HepG2 (cell line): ENCODE measurements around the gene SHISAL1. TPM values are rescaled to one million over a fixed set of nuclear protein-coding genes. Genes with fewer than 3 reads are reported as not detected.

Experiments used
- ATAC-seq: fragments of 200-7000 bp; cut with Tn5 transposase; 3 replicates; pipeline ENCODE4 v1.9.1; 2020; ENCODE audit warnings: mild to moderate bottlenecking, moderate library complexity
- BruUV-seq: library from RNA; stranded (reverse); fragments of 400-500 nt; replicated peaks from 2 replicates; lab custom pipeline; 2021; lab: Mats Ljungman, UMichigan
- CTCF ChIA-PET: fragments of 300-600 bp; formaldehyde crosslinking; extraction: SDS; loops from one replicate; lab custom pipeline; 2021; ENCODE audit warnings: low total read pairs, inconsistent platforms, low intra/inter-chr PET ratio; lab: Yijun Ruan, JAX
- POLR2A ChIA-PET: fragments of 350-600 bp; sonication (Branson Sonifier 250); formaldehyde crosslinking; loops from one replicate; lab custom pipeline; 2020; ENCODE audit warnings: antibody characterized with exemption, inconsistent platforms; lab: Yijun Ruan, JAX
- DNase-seq: peaks from one replicate; pipeline ENCODE4 v3.0.0-alpha.2; 2015; ENCODE audit warnings: low spot score
- FAIRE-seq: peaks from 3 replicates; lab custom pipeline; 2011; peaks lifted over from hg19 to GRCh38; lab: Jason Lieb, UNC
- H2AFZ ChIP-seq: one replicate; pipeline ENCODE4 v1.6.1; 2011; ENCODE audit warnings: low read length, inconsistent platforms
- H3K27ac ChIP-seq: fragments of 300-600 bp; 3 replicates; pipeline ENCODE4 v1.8.0; 2011; ENCODE audit warnings: mixed run types, mild to moderate bottlenecking, mixed read lengths, low read length, inconsistent platforms; ENCODE audit not compliant: insufficient read depth; ENCODE audit errors: extremely low read length
- H3K27me3 ChIP-seq, 2 experiments: fragments of 200-600 bp in 1 of 2; 2 replicates in 1 of 2; 3 replicates in 1 of 2; pipeline versions ENCODE4 v1.6.0 to v1.8.0; 2011; ENCODE audit warnings: low read length in 2 of 2, mild to moderate bottlenecking in 2 of 2, moderate library complexity in 2 of 2, inconsistent platforms in 1 of 2; ENCODE audit not compliant: insufficient read depth in 2 of 2, control insufficient read depth in 1 of 2
- H3K36me3 ChIP-seq, 2 experiments: fragments of 200-600 bp in 1 of 2; replicated peaks in 1 of 2; 2 replicates in 1 of 2; 3 replicates in 1 of 2; pipeline versions ENCODE4 v1.5.1 to v1.8.0; 2011; ENCODE audit warnings: low read length in 2 of 2, inconsistent platforms in 1 of 2; ENCODE audit not compliant: insufficient read depth in 2 of 2, control insufficient read depth in 1 of 2
- H3K4me1 ChIP-seq: 2 replicates; pipeline ENCODE4 v1.5.1; 2012; ENCODE audit warnings: low read length, inconsistent platforms; ENCODE audit not compliant: insufficient read depth
- H3K4me2 ChIP-seq: 2 replicates; pipeline ENCODE4 v1.6.0; 2011; ENCODE audit warnings: low read depth, low read length, inconsistent platforms
- H3K4me3 ChIP-seq, 3 experiments: fragments of 200-600 bp in 1 of 3; sonication (generic), shearing (Covaris generic) in 1 of 3; replicated peaks in 1 of 3; 2 replicates each; pipeline ENCODE4 v1.5.1; 2011 to 2016; ENCODE audit warnings: low read length in 3 of 3, inconsistent platforms in 2 of 3, low read depth in 2 of 3, mild to moderate bottlenecking in 2 of 3, control low read depth in 1 of 3, mixed read lengths in 1 of 3; ENCODE audit not compliant: insufficient read depth in 1 of 3
- H3K79me2 ChIP-seq: one replicate; pipeline ENCODE4 v1.6.1; 2011; ENCODE audit warnings: low read length, inconsistent platforms; ENCODE audit not compliant: insufficient read depth
- H3K9ac ChIP-seq: 2 replicates; pipeline ENCODE4 v1.6.0; 2011; ENCODE audit warnings: mild to moderate bottlenecking, low read depth, low read length, inconsistent platforms; ENCODE audit not compliant: insufficient read depth
- H3K9me3 ChIP-seq: 2 replicates; pipeline ENCODE4 v1.5.1; 2012; ENCODE audit warnings: mild to moderate bottlenecking, low read length
- H4K20me1 ChIP-seq: 2 replicates; pipeline ENCODE4 v1.6.0; 2011; ENCODE audit warnings: inconsistent platforms, mild to moderate bottlenecking, low read length, moderate library complexity; ENCODE audit not compliant: insufficient read depth
- MEIS1 ChIP-seq: sonication (generic); formaldehyde crosslinking; IDR thresholded peaks from 2 replicates; pipeline ENCODE4 v1.9.0; 2021; ENCODE audit warnings: mild to moderate bottlenecking, missing genetic modification reagents, moderate library complexity, borderline replicate concordance
- PRPF4 ChIP-seq: fragments of 200-400 bp; formaldehyde crosslinking; IDR thresholded peaks from 2 replicates; pipeline ENCODE4 v1.6.1; 2016; ENCODE audit warnings: low read length, low read depth; ENCODE audit not compliant: poor library complexity, severe bottlenecking
- TEAD2 ChIP-seq: sonication (generic); formaldehyde crosslinking; IDR thresholded peaks from 2 replicates; pipeline ENCODE4 v1.9.0; 2021; ENCODE audit warnings: missing genetic modification reagents
- TP53 ChIP-seq: sonication (generic); formaldehyde crosslinking; conservative IDR thresholded peaks from 2 replicates; pipeline ENCODE4 v1.4.0; 2020; ENCODE audit warnings: missing genetic modification reagents
- ZNF160 ChIP-seq: sonication (generic); formaldehyde crosslinking; IDR thresholded peaks from 2 replicates; pipeline ENCODE4 v1.8.0; 2022; ENCODE audit warnings: mild to moderate bottlenecking, inconsistent platforms, missing genetic modification reagents
- ZNF556 ChIP-seq: sonication (generic); formaldehyde crosslinking; IDR thresholded peaks from 2 replicates; pipeline ENCODE4 v1.4.0; 2020; ENCODE audit warnings: mild to moderate bottlenecking, missing genetic modification reagents, borderline replicate concordance
- ZNF644 ChIP-seq: IDR thresholded peaks from 2 replicates; pipeline ENCODE4 v1.6.1; 2016; ENCODE audit warnings: low read depth
- ZSCAN20 ChIP-seq: sonication (generic); formaldehyde crosslinking; IDR thresholded peaks from 2 replicates; pipeline ENCODE4 v1.4.0; 2020; ENCODE audit warnings: missing genetic modification reagents, mild to moderate bottlenecking, borderline replicate concordance
- WGBS: methylation state at CpG from one replicate; pipeline ENCODE4 v1.1.6; 2017; ENCODE audit warnings: low lambda C conversion rate; 5-methylcytosine and 5-hydroxymethylcytosine counted together
- in situ Hi-C: cut with HindIII; loops from 2 replicates; pipeline ENCODE4 v1.10.0; 2017; ENCODE audit warnings: low pct_unique_long_range_greater_than_20kb; ENCODE audit not compliant: extremely low pct_ligation_motif_present
- intact Hi-C: fragments of 100-400 bp; cut with micrococcal nuclease; formaldehyde crosslinking; loops from one replicate; pipeline ENCODE4 v1.10.0; 2022; ENCODE audit not compliant: unreplicated experiment
- polyA plus RNA-seq, 8 experiments: library from polyadenylated mRNA; depleted of rRNA in 3 of 8; stranded (reverse) in 7 of 8; unstranded in 1 of 8; fragments of >200 nt; fragmentation: Illumina TruSeq in 4 of 8; extraction: Trizol in 4 of 8; gene quantifications; 2 replicates each; pipeline versions ENCODE4 v1.2.1 to v1.2.3, GENCODE V29; 2011 to 2016; ENCODE audit warnings: low read depth in 4 of 8, missing spikeins in 1 of 8, mixed read lengths in 1 of 8; ENCODE audit not compliant: insufficient read depth in 1 of 8
- total RNA-seq, 5 experiments: library from RNA; depleted of rRNA; stranded (reverse); fragments of >200 nt; fragmentation: Illumina TruSeq; extraction: Trizol; gene quantifications; 2 replicates each; pipeline ENCODE4 v1.2.3, GENCODE V29; 2016; ENCODE audit warnings: low read depth in 1 of 5
- TF ChIP-seq, protein P1 (sequence below): sonication (generic); formaldehyde crosslinking; IDR thresholded peaks from 2 replicates; pipeline ENCODE4 v1.4.0; 2020; ENCODE audit warnings: mild to moderate bottlenecking, missing genetic modification reagents
- TF ChIP-seq, protein P2 (sequence below): sonication (generic); formaldehyde crosslinking; IDR thresholded peaks from 2 replicates; pipeline ENCODE4 v1.8.0; 2022; ENCODE audit warnings: missing genetic modification reagents, mild to moderate bottlenecking, moderate library complexity, borderline replicate concordance
- TF ChIP-seq, protein P3 (sequence below), 2 experiments: sonication (generic) in 1 of 2; formaldehyde crosslinking in 1 of 2; IDR thresholded peaks; 2 replicates each; pipeline versions ENCODE4 v1.4.0 to v1.6.1; 2016 to 2020; ENCODE audit warnings: borderline replicate concordance in 1 of 2, low read depth in 1 of 2, mild to moderate bottlenecking in 1 of 2, missing genetic modification reagents in 1 of 2
- TF ChIP-seq, protein P4 (sequence below): sonication (generic); formaldehyde crosslinking; IDR thresholded peaks from 2 replicates; pipeline ENCODE4 v1.4.0; 2020; ENCODE audit warnings: missing genetic modification reagents, mild to moderate bottlenecking, borderline replicate concordance

Gene SHISAL1
- total and polyA plus RNA-seq, 2 of the 13 experiments (the other 11 are each of a cell fraction or from before 2014, with no cell fraction given) = not detected

DNA sequence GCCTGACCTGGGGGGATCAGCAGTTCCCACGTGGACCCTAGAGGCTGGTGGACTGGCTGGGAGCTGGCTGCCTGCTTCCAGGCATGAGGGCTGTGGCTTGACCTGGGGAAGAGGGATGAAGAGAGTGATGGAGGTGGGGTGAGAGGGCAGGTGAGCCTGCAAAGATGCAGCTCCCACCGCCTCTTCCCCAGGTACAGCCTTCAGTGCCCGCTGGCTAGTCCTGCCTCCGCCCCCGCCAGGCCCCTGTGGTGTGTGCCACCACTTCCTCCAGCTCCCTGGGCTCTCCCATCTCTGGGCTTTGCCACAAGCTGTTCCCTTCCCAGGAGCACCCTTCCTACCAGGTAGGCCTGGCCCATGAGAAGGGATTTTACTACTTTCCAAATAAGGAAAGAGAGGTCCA is 112.9 kb downstream of the SHISAL1 start:
- DNase-seq = no peak
- H3K9me3 ChIP-seq = no peaks in the 10 kb centered on the region
- H3K36me3 ChIP-seq = no peaks in the 10 kb centered on the region
- no peak for ATAC-seq
- H4K20me1 ChIP-seq = no peaks in the 10 kb centered on the region
- WGBS = 0% methylated on average over 4 of the region's 5 CpGs
- H3K79me2 ChIP-seq = no peaks in the 10 kb centered on the region
- intact Hi-C loops = no loop called here
- in situ Hi-C loops = no loop called here
- ChIA-PET CTCF (no interaction called here), POLR2A (no interaction called here)
- no peak overlapping the region for H3K27ac ChIP-seq
- no TSS peak for BruUV-seq
- FAIRE-seq = no peak
- H3K4me2 ChIP-seq = no peak overlapping the region
- H3K27me3 ChIP-seq = peaks cover 5 to 35% of the 10 kb centered on the region in 2 experiments; a peak in 4 of 5 replicates
- H3K4me3 ChIP-seq = no peak overlapping the region
- H3K4me1 ChIP-seq = no peaks in the 10 kb centered on the region
- H3K9ac ChIP-seq = no peak overlapping the region
- H2AFZ ChIP-seq = no peak overlapping the region
- TF ChIP-seq ZNF556 (CRISPR knock-in tag) (no peak), ZSCAN20 (CRISPR knock-in tag) (no peak), ZNF644 (CRISPR knock-in tag) (no peak), TP53 (CRISPR knock-in tag) (no peak), TEAD2 (CRISPR knock-in tag) (no peak), PRPF4 (no peak), ZNF160 (CRISPR knock-in tag) (no peak), MEIS1 (CRISPR knock-in tag) (no peak)
- TF ChIP-seq, protein P1, sequence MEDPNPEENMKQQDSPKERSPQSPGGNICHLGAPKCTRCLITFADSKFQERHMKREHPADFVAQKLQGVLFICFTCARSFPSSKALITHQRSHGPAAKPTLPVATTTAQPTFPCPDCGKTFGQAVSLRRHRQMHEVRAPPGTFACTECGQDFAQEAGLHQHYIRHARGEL (CRISPR knock-in tag) = no peak
- TF ChIP-seq, protein P2, sequence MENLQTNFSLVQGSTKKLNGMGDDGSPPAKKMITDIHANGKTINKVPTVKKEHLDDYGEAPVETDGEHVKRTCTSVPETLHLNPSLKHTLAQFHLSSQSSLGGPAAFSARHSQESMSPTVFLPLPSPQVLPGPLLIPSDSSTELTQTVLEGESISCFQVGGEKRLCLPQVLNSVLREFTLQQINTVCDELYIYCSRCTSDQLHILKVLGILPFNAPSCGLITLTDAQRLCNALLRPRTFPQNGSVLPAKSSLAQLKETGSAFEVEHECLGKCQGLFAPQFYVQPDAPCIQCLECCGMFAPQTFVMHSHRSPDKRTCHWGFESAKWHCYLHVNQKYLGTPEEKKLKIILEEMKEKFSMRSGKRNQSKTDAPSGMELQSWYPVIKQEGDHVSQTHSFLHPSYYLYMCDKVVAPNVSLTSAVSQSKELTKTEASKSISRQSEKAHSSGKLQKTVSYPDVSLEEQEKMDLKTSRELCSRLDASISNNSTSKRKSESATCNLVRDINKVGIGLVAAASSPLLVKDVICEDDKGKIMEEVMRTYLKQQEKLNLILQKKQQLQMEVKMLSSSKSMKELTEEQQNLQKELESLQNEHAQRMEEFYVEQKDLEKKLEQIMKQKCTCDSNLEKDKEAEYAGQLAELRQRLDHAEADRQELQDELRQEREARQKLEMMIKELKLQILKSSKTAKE (CRISPR knock-in tag) = no peak
- TF ChIP-seq, protein P3, sequence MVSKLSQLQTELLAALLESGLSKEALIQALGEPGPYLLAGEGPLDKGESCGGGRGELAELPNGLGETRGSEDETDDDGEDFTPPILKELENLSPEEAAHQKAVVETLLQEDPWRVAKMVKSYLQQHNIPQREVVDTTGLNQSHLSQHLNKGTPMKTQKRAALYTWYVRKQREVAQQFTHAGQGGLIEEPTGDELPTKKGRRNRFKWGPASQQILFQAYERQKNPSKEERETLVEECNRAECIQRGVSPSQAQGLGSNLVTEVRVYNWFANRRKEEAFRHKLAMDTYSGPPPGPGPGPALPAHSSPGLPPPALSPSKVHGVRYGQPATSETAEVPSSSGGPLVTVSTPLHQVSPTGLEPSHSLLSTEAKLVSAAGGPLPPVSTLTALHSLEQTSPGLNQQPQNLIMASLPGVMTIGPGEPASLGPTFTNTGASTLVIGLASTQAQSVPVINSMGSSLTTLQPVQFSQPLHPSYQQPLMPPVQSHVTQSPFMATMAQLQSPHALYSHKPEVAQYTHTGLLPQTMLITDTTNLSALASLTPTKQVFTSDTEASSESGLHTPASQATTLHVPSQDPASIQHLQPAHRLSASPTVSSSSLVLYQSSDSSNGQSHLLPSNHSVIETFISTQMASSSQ (IDR thresholded peaks at IDR 0.05; ENCODE audit: low read depth) = no peak
- TF ChIP-seq, protein P3 (CRISPR knock-in tag; IDR thresholded peaks at IDR 0.05; ENCODE audit: borderline replicate concordance) = no peak
- TF ChIP-seq, protein P4, sequence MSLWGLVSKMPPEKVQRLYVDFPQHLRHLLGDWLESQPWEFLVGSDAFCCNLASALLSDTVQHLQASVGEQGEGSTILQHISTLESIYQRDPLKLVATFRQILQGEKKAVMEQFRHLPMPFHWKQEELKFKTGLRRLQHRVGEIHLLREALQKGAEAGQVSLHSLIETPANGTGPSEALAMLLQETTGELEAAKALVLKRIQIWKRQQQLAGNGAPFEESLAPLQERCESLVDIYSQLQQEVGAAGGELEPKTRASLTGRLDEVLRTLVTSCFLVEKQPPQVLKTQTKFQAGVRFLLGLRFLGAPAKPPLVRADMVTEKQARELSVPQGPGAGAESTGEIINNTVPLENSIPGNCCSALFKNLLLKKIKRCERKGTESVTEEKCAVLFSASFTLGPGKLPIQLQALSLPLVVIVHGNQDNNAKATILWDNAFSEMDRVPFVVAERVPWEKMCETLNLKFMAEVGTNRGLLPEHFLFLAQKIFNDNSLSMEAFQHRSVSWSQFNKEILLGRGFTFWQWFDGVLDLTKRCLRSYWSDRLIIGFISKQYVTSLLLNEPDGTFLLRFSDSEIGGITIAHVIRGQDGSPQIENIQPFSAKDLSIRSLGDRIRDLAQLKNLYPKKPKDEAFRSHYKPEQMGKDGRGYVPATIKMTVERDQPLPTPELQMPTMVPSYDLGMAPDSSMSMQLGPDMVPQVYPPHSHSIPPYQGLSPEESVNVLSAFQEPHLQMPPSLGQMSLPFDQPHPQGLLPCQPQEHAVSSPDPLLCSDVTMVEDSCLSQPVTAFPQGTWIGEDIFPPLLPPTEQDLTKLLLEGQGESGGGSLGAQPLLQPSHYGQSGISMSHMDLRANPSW (CRISPR knock-in tag) = no peak
